MM.1S (cell line): ENCODE data around the gene ADAMTS19.
"Not testable (repeated sequence)": the region's sequence is repeated elsewhere in the genome, so short reads cannot be mapped to it uniquely, and the experiment has no call there.

Experiments used
- DNase-seq: peaks from one replicate; pipeline ENCODE4 v3.0.0-alpha.2; 2015
- H2AFZ ChIP-seq: fragments of 300-600 bp; sonication (generic); 2 replicates; pipeline ENCODE4 v1.6.0; 2016; ENCODE audit warnings: antibody characterized with exemption, low read length
- H3F3A ChIP-seq: fragments of 300-600 bp; sonication (generic); 2 replicates; pipeline ENCODE4 v1.6.1; 2016; ENCODE audit warnings: mild to moderate bottlenecking, antibody characterized with exemption, low read length, moderate library complexity, mixed read lengths; ENCODE audit not compliant: insufficient read depth
- H3K27ac ChIP-seq: fragments of 300-600 bp; sonication (generic); 2 replicates; pipeline ENCODE4 v1.5.1; 2016; ENCODE audit warnings: mild to moderate bottlenecking, low read length
- H3K27me3 ChIP-seq: fragments of 300-600 bp; sonication (generic); replicated peaks from 2 replicates; pipeline ENCODE4 v1.6.0; 2016; ENCODE audit warnings: low read length; ENCODE audit not compliant: insufficient read depth
- H3K36me3 ChIP-seq: fragments of 300-600 bp; sonication (generic); replicated peaks from 2 replicates; pipeline ENCODE4 v1.6.1; 2016; ENCODE audit warnings: mild to moderate bottlenecking, low read length, mixed read lengths; ENCODE audit not compliant: insufficient read depth
- H3K4me1 ChIP-seq: fragments of 300-600 bp; sonication (generic); 2 replicates; pipeline ENCODE4 v1.6.1; 2016; ENCODE audit warnings: low read length, mixed read lengths
- H3K4me2 ChIP-seq: fragments of 300-600 bp; sonication (generic); 2 replicates; pipeline ENCODE4 v1.6.0; 2016; ENCODE audit warnings: low read depth, low read length
- H3K4me3 ChIP-seq: fragments of 300-600 bp; sonication (generic); 2 replicates; pipeline ENCODE4 v1.5.1; 2016; ENCODE audit warnings: low read length, mixed read lengths
- H3K79me2 ChIP-seq: fragments of 300-600 bp; sonication (generic); 2 replicates; pipeline ENCODE4 v1.6.1; 2016; ENCODE audit warnings: mixed run types, low read length, mixed read lengths
- H3K9ac ChIP-seq: fragments of 300-600 bp; sonication (generic); 2 replicates; pipeline ENCODE4 v1.6.1; 2016; ENCODE audit warnings: low read length, mixed read lengths
- H3K9me2 ChIP-seq: fragments of 300-600 bp; sonication (generic); replicated peaks from 2 replicates; pipeline ENCODE4 v1.6.1; 2016; ENCODE audit warnings: mild to moderate bottlenecking, low read length, mixed read lengths; ENCODE audit not compliant: insufficient read depth
- H3K9me3 ChIP-seq: fragments of 300-600 bp; sonication (generic); replicated peaks from 2 replicates; pipeline ENCODE4 v1.6.1; 2016; ENCODE audit warnings: mild to moderate bottlenecking, low read length, mixed read lengths; ENCODE audit not compliant: insufficient read depth
- H4K20me1 ChIP-seq: fragments of 300-600 bp; sonication (generic); 2 replicates; pipeline ENCODE4 v1.6.1; 2016; ENCODE audit warnings: mild to moderate bottlenecking, low read length, moderate library complexity, mixed read lengths; ENCODE audit not compliant: insufficient read depth
- EZH2 ChIP-seq: fragments of 300-600 bp; sonication (generic); optimal IDR thresholded peaks from 2 replicates; pipeline ENCODE3; 2017; ENCODE audit warnings: low read depth, mild to moderate bottlenecking, antibody characterized with exemption, low read length, mixed read lengths
- EZH2phosphoT487 ChIP-seq: fragments of 300-600 bp; sonication (generic); IDR thresholded peaks from 2 replicates; pipeline ENCODE4 v1.6.1; 2018; ENCODE audit warnings: antibody characterized with exemption, low read length
- TF ChIP-seq, protein P1 (sequence below): fragments of 300-600 bp; sonication (generic); IDR thresholded peaks from 2 replicates; pipeline ENCODE4 v1.5.1; 2016; ENCODE audit warnings: antibody characterized with exemption, low read length, mixed read lengths

The ADAMTS19 gene

GRCh38 chr5:129572060-129572459 lies 112.0 kb downstream of the ADAMTS19 start:
- Histone ChIP-seq H3K4me3 (no peak overlapping the region), H3K27ac (no peak overlapping the region), H3K4me1 (no peaks in the 10 kb centered on the region), H3F3A (no peaks in the 10 kb centered on the region), H3K4me2 (no peak overlapping the region), H3K9me2 (no peaks in the 10 kb centered on the region), H3K27me3 (no peaks in the 10 kb centered on the region), H3K9ac (no peak overlapping the region), H3K36me3 (no peaks in the 10 kb centered on the region), H3K79me2 (no peaks in the 10 kb centered on the region), H3K9me3 (no peaks in the 10 kb centered on the region), H4K20me1 (no peaks in the 10 kb centered on the region), H2AFZ (no peak overlapping the region)
- no peak for DNase-seq
- no peak for TF ChIP-seq EZH2
- TF ChIP-seq, protein P1, sequence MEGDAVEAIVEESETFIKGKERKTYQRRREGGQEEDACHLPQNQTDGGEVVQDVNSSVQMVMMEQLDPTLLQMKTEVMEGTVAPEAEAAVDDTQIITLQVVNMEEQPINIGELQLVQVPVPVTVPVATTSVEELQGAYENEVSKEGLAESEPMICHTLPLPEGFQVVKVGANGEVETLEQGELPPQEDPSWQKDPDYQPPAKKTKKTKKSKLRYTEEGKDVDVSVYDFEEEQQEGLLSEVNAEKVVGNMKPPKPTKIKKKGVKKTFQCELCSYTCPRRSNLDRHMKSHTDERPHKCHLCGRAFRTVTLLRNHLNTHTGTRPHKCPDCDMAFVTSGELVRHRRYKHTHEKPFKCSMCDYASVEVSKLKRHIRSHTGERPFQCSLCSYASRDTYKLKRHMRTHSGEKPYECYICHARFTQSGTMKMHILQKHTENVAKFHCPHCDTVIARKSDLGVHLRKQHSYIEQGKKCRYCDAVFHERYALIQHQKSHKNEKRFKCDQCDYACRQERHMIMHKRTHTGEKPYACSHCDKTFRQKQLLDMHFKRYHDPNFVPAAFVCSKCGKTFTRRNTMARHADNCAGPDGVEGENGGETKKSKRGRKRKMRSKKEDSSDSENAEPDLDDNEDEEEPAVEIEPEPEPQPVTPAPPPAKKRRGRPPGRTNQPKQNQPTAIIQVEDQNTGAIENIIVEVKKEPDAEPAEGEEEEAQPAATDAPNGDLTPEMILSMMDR = no peak
- TF ChIP-seq EZH2phosphoT487 = no peak

DNA sequence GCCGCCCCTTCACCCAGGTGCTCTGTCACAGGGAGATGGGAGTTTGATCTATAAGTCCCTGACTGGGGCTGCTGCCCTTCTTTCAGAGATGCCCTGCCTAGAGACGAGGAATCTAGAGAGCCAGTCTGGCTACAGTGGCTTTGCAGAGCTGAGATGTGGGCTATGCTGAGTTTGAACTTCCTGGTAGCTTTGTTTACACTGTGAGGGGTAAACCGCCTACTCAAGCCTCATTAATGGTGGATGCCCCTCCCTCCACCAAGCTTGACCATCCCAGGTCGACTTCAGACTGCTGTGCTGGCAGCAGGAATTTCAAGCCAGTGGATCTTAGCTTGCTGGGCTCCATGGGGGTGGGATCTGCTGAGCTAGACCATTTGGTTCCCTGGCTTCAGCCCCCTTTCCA lies 124.4 kb downstream of the ADAMTS19 start:
- DNase-seq = not testable (repeated sequence)

GRCh38 chr5:129591508-129592160 lies 131.5 kb downstream of the ADAMTS19 start:
- Histone ChIP-seq H3K79me2 (no peaks in the 10 kb centered on the region), H3F3A (no peaks in the 10 kb centered on the region), H3K9ac (no peak overlapping the region), H3K36me3 (no peaks in the 10 kb centered on the region), H3K9me3 (no peaks in the 10 kb centered on the region), H3K4me2 (no peak overlapping the region), H3K27ac (no peak overlapping the region), H3K4me1 (no peaks in the 10 kb centered on the region), H4K20me1 (no peaks in the 10 kb centered on the region), H3K9me2 (no peaks in the 10 kb centered on the region), H3K27me3 (no peaks in the 10 kb centered on the region), H3K4me3 (no peak overlapping the region), H2AFZ (no peak overlapping the region)
- DNase-seq = no peak
- TF ChIP-seq, protein P1 = no peak
- no peak for TF ChIP-seq EZH2

More for the DNA sequence above, 124.4 kb downstream of the ADAMTS19 start:
- not testable (repeated sequence) for H3K9ac ChIP-seq, H3K79me2 ChIP-seq, H3K36me3 ChIP-seq, H3K9me2 ChIP-seq, H3K27me3 ChIP-seq, H3K9me3 ChIP-seq, H3K27ac ChIP-seq, H2AFZ ChIP-seq, H3K4me2 ChIP-seq, H4K20me1 ChIP-seq, H3K4me3 ChIP-seq, H3F3A ChIP-seq, H3K4me1 ChIP-seq

DNA sequence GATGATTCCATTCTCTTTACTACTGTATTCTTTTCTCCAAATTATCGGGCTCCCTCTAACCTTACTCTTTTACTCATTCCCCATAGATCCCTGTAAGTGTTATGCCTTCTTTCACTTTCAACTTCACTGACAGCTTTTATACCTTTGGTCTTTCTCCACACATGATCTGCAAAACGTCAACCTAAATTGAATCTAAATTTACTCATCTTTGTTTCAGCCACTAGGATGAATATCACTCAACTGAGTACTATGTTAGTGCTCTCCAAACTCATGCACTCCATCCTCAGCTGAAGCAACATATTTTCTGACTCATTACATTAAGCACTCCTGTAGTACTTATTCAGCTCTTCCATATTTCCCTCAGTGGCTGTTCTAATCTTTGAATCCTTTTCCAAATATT lies 133.4 kb downstream of the ADAMTS19 start:
- H3K79me2 ChIP-seq = no peaks in the 10 kb centered on the region

More for the DNA sequence above, 133.4 kb downstream of the ADAMTS19 start:
- H3K9me2 ChIP-seq = no peaks in the 10 kb centered on the region
- no peak overlapping the region for H2AFZ ChIP-seq
- H4K20me1 ChIP-seq = no peaks in the 10 kb centered on the region
- no peaks in the 10 kb centered on the region for H3K36me3 ChIP-seq
- H3K4me3 ChIP-seq = no peak overlapping the region
- peak overlapping the region; percentile 26; the same call in 1 of the 2 replicates for H3K4me2 ChIP-seq
- H3K27ac ChIP-seq = no peak overlapping the region
- no peaks in the 10 kb centered on the region for H3F3A ChIP-seq
- no peaks in the 10 kb centered on the region for H3K9me3 ChIP-seq
- TF ChIP-seq, protein P1 = no peak
- TF ChIP-seq EZH2 (no peak), EZH2phosphoT487 (no peak)
- DNase-seq = peak; percentile 24
- H3K9ac ChIP-seq = no peak overlapping the region
- H3K27me3 ChIP-seq = no peaks in the 10 kb centered on the region
- no peaks in the 10 kb centered on the region for H3K4me1 ChIP-seq
